Measurements from ENCODE around the gene L3MBTL2.
"Not testable (repeated sequence)": the region's sequence is repeated elsewhere in the genome, so short reads cannot be mapped to it uniquely, and the experiment has no call there.

L3MBTL2 gene

DNA sequence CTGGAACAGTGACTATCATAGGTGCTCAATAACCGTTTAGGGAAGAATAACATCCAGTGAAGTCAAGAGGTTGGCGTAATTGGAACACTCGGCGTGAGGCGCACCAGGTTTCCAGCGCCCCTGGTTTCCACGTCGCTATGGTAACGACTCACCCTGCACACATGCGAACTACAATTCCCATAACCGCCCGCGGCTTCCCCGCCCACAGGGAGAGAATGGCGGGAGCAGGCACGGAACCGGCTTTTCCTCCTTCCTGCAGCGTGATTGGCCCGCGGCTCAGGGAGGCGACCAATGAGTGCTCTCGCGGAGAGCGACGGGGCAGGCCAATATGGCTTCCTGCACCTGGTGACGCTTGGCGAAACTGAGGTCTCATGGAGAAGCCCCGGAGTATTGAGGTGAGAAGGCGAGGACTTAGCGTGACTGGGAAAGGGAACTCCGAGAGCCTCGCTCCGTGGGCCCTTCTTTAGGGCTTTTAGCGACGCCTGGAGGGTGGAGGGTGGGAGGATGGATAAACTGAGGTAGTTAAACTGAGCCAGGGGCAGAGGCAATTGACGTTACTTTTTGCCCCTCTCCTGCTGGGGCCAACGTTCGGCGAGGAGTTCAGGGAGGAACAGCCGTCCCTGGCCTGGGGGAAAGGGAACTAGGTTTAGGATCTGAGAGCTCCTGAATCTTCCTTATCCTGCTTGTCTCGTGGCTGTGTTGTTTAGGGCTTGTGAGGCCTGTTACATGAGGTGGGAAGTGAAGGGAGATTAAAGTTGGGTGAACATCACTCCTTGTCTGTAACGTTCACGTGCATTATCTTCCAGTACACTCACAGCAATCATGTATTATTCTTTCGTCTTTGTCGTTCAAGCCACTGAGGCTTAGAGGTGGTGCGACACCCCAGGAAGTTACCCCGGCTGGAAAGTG, at the start of gene L3MBTL2:
L3MBTL2 (plus strand) TSS at position 321 of the 909 bp plus-strand sequence; CDS start at position 372, 51 bp downstream.
- Histone ChIP-seq H3K27me3 (no peaks in the 10 kb centered on the region), H3K36me3 (peaks cover 6 to 29% (median 12%) of the 10 kb centered on the region in 11 experiments; a peak in 19 of 22 replicates), H4K20me1 (0 out of 22 replicates have a peak, but pooled peaks cover 0 to 10% (median 0%) of the 10 kb centered on the region in 11 experiments), H3K27ac (peak within 1 kb of the TSS; percentile 56 to 85 (median 79)), H3K4me3 (peak within 1 kb of the TSS; percentile 70 to 89 (median 76)), H3K4me2 (peak within 1 kb of the TSS; percentile 78 to 96 (median 93)), H3K9ac (peak within 1 kb of the TSS; percentile 78 to 89 (median 83)), H3K4me1 (peaks cover 8 to 17% (median 11%) of the 10 kb centered on the region in 10 experiments), H3K9me3 (replicated peaks in 1 of 11) (no peaks in the 10 kb centered on the region)
- no peak for TF ChIP-seq Cebpa-rat (IDR thresholded peaks at IDR 0.05)

DNA sequence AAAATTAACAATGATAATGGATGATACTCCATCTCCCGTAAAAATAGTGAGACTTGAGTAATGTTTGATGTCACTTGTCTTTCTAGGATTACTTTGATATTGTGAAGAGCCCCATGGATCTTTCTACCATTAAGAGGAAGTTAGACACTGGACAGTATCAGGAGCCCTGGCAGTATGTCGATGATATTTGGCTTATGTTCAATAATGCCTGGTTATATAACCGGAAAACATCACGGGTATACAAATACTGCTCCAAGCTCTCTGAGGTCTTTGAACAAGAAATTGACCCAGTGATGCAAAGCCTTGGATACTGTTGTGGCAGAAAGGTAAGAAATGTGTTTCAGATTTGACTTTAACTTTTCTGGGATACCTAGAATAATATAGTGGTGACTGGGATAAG, 48.0 kb upstream of the L3MBTL2 start:
- no peak for TF ChIP-seq Cebpa-rat (IDR thresholded peaks at IDR 0.05)
- Histone ChIP-seq H3K27me3 (no peaks in the 10 kb centered on the region), H4K20me1 (peaks cover 6 to 100% (median 47%) of the 10 kb centered on the region in 11 experiments; a peak in 19 of 22 replicates), H3K4me2 (no peak overlapping the region), H3K4me1 (peaks cover 0 to 13% (median 0%) of the 10 kb centered on the region in 10 experiments; a peak in 2 of 20 replicates), H3K36me3 (peaks cover 100% of the 10 kb centered on the region in 11 experiments), H3K9me3 (replicated peaks in 1 of 11) (no peaks in the 10 kb centered on the region), H3K9ac (no peak overlapping the region), H3K27ac (no peak overlapping the region), H3K4me3 (no peak overlapping the region)

DNA sequence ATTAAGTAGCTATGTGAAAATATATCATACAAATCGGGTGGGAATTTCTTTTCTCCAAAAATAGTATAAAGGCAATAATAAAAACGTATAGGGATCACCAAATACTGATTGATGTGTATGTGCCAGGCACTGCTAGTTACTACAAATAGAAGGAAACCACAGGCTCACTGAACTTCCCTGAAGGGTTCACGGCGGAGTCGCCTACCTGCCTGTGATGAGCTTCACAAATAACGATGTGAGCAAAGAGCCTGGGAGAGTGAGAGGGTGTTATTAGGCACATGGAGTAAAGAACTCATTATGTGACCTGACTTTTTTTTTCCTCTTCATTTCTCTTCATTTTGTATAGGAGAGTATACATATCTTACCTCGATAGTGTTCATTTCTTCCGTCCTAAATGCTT, 36.0 kb upstream of the L3MBTL2 start:
- H4K20me1 ChIP-seq = peaks cover 0 to 91% (median 31%) of the 10 kb centered on the region in 11 experiments; a peak in 16 of 22 replicates
- no peaks in the 10 kb centered on the region for H3K27me3 ChIP-seq
- no peak overlapping the region for H3K9ac ChIP-seq
- TF ChIP-seq Cebpa-rat (IDR thresholded peaks at IDR 0.05) = no peak
- H3K4me2 ChIP-seq = no peak overlapping the region
- peaks cover 97 to 100% (median 98%) of the 10 kb centered on the region in 11 experiments for H3K36me3 ChIP-seq
- peaks cover 0 to 8% (median 0%) of the 10 kb centered on the region in 10 experiments; a peak in 6 of 20 replicates for H3K4me1 ChIP-seq
- H3K4me3 ChIP-seq = no peak overlapping the region
- no peak overlapping the region for H3K27ac ChIP-seq
- H3K9me3 ChIP-seq (replicated peaks in 1 of 11) = no peaks in the 10 kb centered on the region

DNA sequence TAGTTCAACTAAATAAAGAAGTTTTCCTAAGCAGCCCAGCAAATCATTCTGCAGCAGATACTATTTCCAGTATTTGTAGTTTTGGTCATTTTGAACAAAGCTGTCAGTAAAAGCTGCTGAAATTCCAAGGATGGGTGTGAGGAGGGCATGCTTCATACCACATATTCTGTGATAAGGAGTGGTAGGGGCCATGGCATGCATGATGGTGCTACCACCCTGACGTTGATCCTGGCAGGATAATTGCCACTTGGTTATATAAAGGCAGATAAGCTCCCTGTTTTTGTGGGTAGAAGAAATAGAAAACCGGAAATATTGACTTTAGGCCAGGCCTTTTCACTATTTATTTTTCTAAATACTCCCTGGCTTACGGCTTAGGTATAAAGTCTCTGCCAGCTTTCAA, 33.1 kb upstream of the L3MBTL2 start:
- TF ChIP-seq Cebpa-rat (IDR thresholded peaks at IDR 0.05) = no peak
- H3K4me2 ChIP-seq = no peak overlapping the region
- H3K4me1 ChIP-seq = peaks cover 0 to 25% (median 15%) of the 10 kb centered on the region in 10 experiments; a peak in 14 of 20 replicates
- no peaks in the 10 kb centered on the region for H3K9me3 ChIP-seq (replicated peaks in 1 of 11)
- H3K9ac ChIP-seq = no peak overlapping the region
- H4K20me1 ChIP-seq = peaks cover 0 to 91% (median 26%) of the 10 kb centered on the region in 11 experiments; a peak in 18 of 22 replicates
- H3K36me3 ChIP-seq = peaks cover 98 to 100% (median 98%) of the 10 kb centered on the region in 11 experiments
- no peak overlapping the region for H3K27ac ChIP-seq
- no peak overlapping the region for H3K4me3 ChIP-seq
- H3K27me3 ChIP-seq = no peaks in the 10 kb centered on the region

DNA sequence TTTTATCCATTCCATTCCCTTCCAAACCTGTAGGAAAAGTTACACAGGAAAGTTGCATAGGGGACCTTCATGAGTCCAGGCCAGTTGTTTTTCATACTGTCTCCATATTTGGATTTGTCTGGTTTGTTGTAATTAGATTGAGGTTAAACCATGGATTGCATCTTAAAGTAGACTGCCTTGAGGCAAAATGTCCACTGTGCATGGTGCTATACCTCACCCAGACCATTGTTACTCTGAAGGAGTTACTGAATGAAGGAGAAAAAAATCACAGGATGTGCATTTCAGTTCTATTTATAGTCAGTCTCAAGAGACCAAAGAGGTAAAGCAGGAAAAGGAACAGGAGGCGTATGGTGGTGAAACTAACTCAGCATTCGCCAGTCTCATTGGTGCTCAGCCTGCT, 29.6 kb upstream of the L3MBTL2 start:
- TF ChIP-seq Cebpa-rat (IDR thresholded peaks at IDR 0.05) = no peak
- H4K20me1 ChIP-seq = peaks cover 12 to 93% (median 44%) of the 10 kb centered on the region in 11 experiments; a peak in 20 of 22 replicates
- no peaks in the 10 kb centered on the region for H3K27me3 ChIP-seq
- H3K4me1 ChIP-seq = peaks cover 0 to 58% (median 44%) of the 10 kb centered on the region in 10 experiments; a peak in 15 of 20 replicates
- H3K4me2 ChIP-seq = peak overlapping the region in 7 of 11 experiments; percentile 4 to 79 (median 45); a peak in 12 of 22 replicates
- H3K36me3 ChIP-seq = peaks cover 92 to 100% (median 96%) of the 10 kb centered on the region in 11 experiments
- H3K9me3 ChIP-seq (replicated peaks in 1 of 11) = no peaks in the 10 kb centered on the region
- H3K27ac ChIP-seq = no peak overlapping the region
- H3K9ac ChIP-seq = no peak overlapping the region
- no peak overlapping the region for H3K4me3 ChIP-seq

DNA sequence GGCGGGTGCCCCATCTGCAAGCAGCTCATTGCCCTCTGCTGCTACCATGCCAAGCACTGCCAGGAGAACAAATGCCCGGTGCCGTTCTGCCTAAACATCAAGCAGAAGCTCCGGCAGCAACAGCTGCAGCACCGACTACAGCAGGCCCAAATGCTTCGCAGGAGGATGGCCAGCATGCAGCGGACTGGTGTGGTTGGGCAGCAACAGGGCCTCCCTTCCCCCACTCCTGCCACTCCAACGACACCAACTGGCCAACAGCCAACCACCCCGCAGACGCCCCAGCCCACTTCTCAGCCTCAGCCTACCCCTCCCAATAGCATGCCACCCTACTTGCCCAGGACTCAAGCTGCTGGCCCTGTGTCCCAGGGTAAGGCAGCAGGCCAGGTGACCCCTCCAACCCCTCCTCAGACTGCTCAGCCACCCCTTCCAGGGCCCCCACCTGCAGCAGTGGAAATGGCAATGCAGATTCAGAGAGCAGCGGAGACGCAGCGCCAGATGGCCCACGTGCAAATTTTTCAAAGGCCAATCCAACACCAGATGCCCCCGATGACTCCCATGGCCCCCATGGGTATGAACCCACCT, 28.0 kb upstream of the L3MBTL2 start:
- Histone ChIP-seq H3K4me3 (no peak overlapping the region), H3K36me3 (peaks cover 78 to 100% (median 91%) of the 10 kb centered on the region in 11 experiments), H3K4me2 (no peak overlapping the region), H4K20me1 (peaks cover 12 to 90% (median 44%) of the 10 kb centered on the region in 11 experiments; a peak in 20 of 22 replicates), H3K9ac (no peak overlapping the region), H3K27ac (no peak overlapping the region), H3K4me1 (peaks cover 0 to 58% (median 44%) of the 10 kb centered on the region in 10 experiments; a peak in 17 of 20 replicates), H3K9me3 (replicated peaks in 1 of 11) (no peaks in the 10 kb centered on the region), H3K27me3 (no peaks in the 10 kb centered on the region)
- TF ChIP-seq Cebpa-rat (IDR thresholded peaks at IDR 0.05) = no peak

DNA sequence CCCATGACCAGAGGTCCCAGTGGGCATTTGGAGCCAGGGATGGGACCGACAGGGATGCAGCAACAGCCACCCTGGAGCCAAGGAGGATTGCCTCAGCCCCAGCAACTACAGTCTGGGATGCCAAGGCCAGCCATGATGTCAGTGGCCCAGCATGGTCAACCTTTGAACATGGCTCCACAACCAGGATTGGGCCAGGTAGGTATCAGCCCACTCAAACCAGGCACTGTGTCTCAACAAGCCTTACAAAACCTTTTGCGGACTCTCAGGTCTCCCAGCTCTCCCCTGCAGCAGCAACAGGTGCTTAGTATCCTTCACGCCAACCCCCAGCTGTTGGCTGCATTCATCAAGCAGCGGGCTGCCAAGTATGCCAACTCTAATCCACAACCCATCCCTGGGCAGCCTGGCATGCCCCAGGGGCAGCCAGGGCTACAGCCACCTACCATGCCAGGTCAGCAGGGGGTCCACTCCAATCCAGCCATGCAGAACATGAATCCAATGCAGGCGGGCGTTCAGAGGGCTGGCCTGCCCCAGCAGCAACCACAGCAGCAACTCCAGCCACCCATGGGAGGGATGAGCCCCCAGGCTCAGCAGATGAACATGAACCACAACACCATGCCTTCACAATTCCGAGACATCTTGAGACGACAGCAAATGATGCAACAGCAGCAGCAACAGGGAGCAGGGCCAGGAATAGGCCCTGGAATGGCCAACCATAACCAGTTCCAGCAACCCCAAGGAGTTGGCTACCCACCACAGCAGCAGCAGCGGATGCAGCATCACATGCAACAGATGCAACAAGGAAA, 27.3 kb upstream of the L3MBTL2 start:
- no peak overlapping the region; a peak in 1 of 22 replicates for H3K27ac ChIP-seq
- no peak for TF ChIP-seq Cebpa-rat (IDR thresholded peaks at IDR 0.05)
- peaks cover 71 to 94% (median 84%) of the 10 kb centered on the region in 11 experiments for H3K36me3 ChIP-seq
- peak overlapping the region in 7 of 11 experiments; percentile 30 to 52 (median 39); a peak in 14 of 22 replicates for H3K4me2 ChIP-seq
- H3K27me3 ChIP-seq = no peaks in the 10 kb centered on the region
- H3K9ac ChIP-seq = no peak overlapping the region
- H4K20me1 ChIP-seq = peaks cover 12 to 85% (median 44%) of the 10 kb centered on the region in 11 experiments; a peak in 20 of 22 replicates
- H3K4me3 ChIP-seq = no peak overlapping the region
- no peaks in the 10 kb centered on the region for H3K9me3 ChIP-seq (replicated peaks in 1 of 11)
- H3K4me1 ChIP-seq = peaks cover 0 to 58% (median 44%) of the 10 kb centered on the region in 10 experiments; a peak in 17 of 20 replicates

DNA sequence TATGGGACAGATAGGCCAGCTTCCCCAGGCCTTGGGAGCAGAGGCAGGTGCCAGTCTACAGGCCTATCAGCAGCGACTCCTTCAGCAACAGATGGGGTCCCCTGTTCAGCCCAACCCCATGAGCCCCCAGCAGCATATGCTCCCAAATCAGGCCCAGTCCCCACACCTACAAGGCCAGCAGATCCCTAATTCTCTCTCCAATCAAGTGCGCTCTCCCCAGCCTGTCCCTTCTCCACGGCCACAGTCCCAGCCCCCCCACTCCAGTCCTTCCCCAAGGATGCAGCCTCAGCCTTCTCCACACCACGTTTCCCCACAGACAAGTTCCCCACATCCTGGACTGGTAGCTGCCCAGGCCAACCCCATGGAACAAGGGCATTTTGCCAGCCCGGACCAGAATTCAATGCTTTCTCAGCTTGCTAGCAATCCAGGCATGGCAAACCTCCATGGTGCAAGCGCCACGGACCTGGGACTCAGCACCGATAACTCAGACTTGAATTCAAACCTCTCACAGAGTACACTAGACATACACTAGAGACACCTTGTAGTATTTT, 26.6 kb upstream of the L3MBTL2 start:
- Histone ChIP-seq H3K4me1 (peaks cover 0 to 58% (median 44%) of the 10 kb centered on the region in 10 experiments; a peak in 17 of 20 replicates), H3K36me3 (peaks cover 65 to 88% (median 77%) of the 10 kb centered on the region in 11 experiments), H3K27me3 (no peaks in the 10 kb centered on the region), H3K9me3 (replicated peaks in 1 of 11) (no peaks in the 10 kb centered on the region), H4K20me1 (peaks cover 12 to 80% (median 44%) of the 10 kb centered on the region in 11 experiments; a peak in 20 of 22 replicates), H3K9ac (peak overlapping the region in 2 of 11 experiments; percentile 7 to 26; a peak in 2 of 22 replicates), H3K4me3 (no peak overlapping the region), H3K4me2 (peak overlapping the region in 7 of 11 experiments; percentile 30 to 52 (median 39); a peak in 14 of 22 replicates), H3K27ac (no peak overlapping the region; a peak in 2 of 22 replicates)
- no peak for TF ChIP-seq Cebpa-rat (IDR thresholded peaks at IDR 0.05)

DNA sequence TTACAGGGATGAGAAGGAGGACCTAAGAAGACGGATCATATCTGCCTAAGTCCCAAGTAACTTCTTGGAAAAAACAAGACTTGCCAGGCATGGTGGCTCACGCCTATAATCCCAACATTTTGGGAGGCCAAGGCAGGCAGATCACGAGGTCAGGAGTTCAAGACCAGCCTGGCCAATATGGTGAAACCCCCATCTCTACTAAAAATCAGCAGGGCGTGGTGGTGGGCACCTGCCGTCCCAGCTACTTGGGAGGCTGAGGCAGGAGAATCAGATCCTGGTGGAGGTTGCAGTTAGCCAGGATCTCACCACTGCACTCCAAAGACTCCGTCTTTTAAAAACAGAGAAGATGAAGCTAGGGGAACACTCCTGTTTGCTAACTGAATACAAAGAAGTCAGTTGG, 24.8 kb upstream of the L3MBTL2 start:
- not testable (repeated sequence) for H3K27me3 ChIP-seq; H3K9ac ChIP-seq; H3K4me3 ChIP-seq; H3K27ac ChIP-seq; H3K9me3 ChIP-seq (replicated peaks in 1 of 11)
- H4K20me1 ChIP-seq = peaks cover 12 to 64% (median 38%) of the 10 kb centered on the region in 11 experiments; a peak in 20 of 22 replicates
- peaks cover 0 to 54% (median 38%) of the 10 kb centered on the region in 10 experiments; a peak in 16 of 20 replicates for H3K4me1 ChIP-seq
- peak overlapping the region in 3 of 11 experiments; percentile 48 to 53 (median 52); a peak in 2 of 22 replicates for H3K4me2 ChIP-seq
- peaks cover 46 to 69% (median 59%) of the 10 kb centered on the region in 11 experiments for H3K36me3 ChIP-seq

Measured in BLaER1 treated with 17β-estradiol and CSF1 and Interleukin-3, amounts not matched to agents 10 nM and 100 nM (cell line).